Measurements from ENCODE around the gene PLPP1.
"Not testable (repeated sequence)": the region's sequence is repeated elsewhere in the genome, so short reads cannot be mapped to it uniquely, and the experiment has no call there.

PLPP1 gene

GRCh38 chr5:55509097-55509496, 25.7 kb downstream of the PLPP1 start:
- H3K36me3 ChIP-seq (ENCODE audit: insufficient read depth, low read length) = no peaks in the 10 kb centered on the region; the same call in 1 of the 2 replicates
- H3K9me3 ChIP-seq (ENCODE audit: control insufficient read depth, insufficient read depth, low read length) = no peaks in the 10 kb centered on the region
- H3K9ac ChIP-seq (ENCODE audit: low read depth, low read length) = no peak overlapping the region
- H3K4me1 ChIP-seq (ENCODE audit: insufficient read depth, low read length) = 0 out of 2 replicates have a peak, but pooled peaks cover 4% of the 10 kb centered on the region

- H3K9ac ChIP-seq (ENCODE audit: low read depth, low read length) = no peak overlapping the region
- no peaks in the 10 kb centered on the region; the same call in 1 of the 2 replicates for H3K36me3 ChIP-seq (ENCODE audit: insufficient read depth, low read length)
- H3K9me3 ChIP-seq (ENCODE audit: control insufficient read depth, insufficient read depth, low read length) = no peaks in the 10 kb centered on the region
- 0 out of 2 replicates have a peak, but pooled peaks cover 4% of the 10 kb centered on the region for H3K4me1 ChIP-seq (ENCODE audit: insufficient read depth, low read length)
Observed at GRCh38 chr5:55507574-55507973, 27.2 kb downstream of the PLPP1 start.

GRCh38 chr5:55505711-55506110, 29.1 kb downstream of the PLPP1 start:
- not testable (repeated sequence) for H3K9me3 ChIP-seq (ENCODE audit: control insufficient read depth, insufficient read depth, low read length); H3K9ac ChIP-seq (ENCODE audit: low read depth, low read length); H3K36me3 ChIP-seq (ENCODE audit: insufficient read depth, low read length); H3K4me1 ChIP-seq (ENCODE audit: insufficient read depth, low read length)

DNA sequence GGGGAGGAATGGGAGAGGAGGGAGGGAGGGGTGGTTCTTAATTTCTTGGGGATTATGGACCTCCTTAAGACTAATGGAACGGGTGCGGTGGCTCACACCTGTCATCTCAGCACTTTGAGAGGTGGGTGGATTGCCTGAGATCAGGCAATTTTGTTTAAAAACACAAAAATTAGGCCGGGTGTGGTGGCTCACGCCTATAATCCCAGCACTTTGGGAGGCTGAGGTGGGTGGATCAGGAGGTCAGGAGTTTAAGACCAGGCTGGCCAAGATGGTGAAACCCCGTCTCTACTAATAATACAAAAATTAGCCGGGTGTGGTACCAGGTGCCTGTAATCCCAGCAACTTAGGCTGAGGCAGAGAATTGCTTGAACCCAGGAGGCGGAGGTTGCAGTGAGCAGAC, 30.8 kb downstream of the PLPP1 start:
- H3K9me3 ChIP-seq (ENCODE audit: control insufficient read depth, insufficient read depth, low read length) = not testable (repeated sequence)

GRCh38 chr5:55502759-55503158, 32.0 kb downstream of the PLPP1 start:
- H3K9ac ChIP-seq (ENCODE audit: low read depth, low read length) = no peak overlapping the region
- H3K4me1 ChIP-seq (ENCODE audit: insufficient read depth, low read length) = peaks cover 14% of the 10 kb centered on the region

More for the DNA sequence above, 30.8 kb downstream of the PLPP1 start:
- not testable (repeated sequence) for H3K4me1 ChIP-seq (ENCODE audit: insufficient read depth, low read length); H3K36me3 ChIP-seq (ENCODE audit: insufficient read depth, low read length); H3K9ac ChIP-seq (ENCODE audit: low read depth, low read length)

DNA sequence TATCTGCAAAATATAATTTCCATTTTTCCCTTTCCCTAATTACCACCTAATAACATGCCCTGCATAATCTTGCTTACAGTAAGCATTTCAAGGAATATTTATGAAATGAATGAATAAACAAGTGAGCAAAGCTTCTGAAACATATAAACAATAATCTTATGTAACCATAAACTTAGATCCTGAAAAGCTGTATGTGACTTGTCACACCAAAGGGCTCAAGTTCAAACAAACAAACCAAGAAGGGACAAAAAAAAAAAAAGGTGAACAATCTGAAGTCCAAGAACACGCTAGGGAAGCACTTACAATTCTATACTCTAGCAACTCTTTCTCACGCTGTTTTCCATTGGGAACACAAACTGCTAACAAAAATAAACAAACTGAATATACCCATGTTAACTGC, 36.3 kb downstream of the PLPP1 start:
- H3K9me3 ChIP-seq (ENCODE audit: control insufficient read depth, insufficient read depth, low read length) = no peaks in the 10 kb centered on the region
- H3K4me1 ChIP-seq (ENCODE audit: insufficient read depth, low read length) = peaks cover 14% of the 10 kb centered on the region
- no peaks in the 10 kb centered on the region for H3K36me3 ChIP-seq (ENCODE audit: insufficient read depth, low read length)
- H3K9ac ChIP-seq (ENCODE audit: low read depth, low read length) = no peak overlapping the region

More at GRCh38 chr5:55502759-55503158, 32.0 kb downstream of the PLPP1 start:
- Histone ChIP-seq H3K36me3 (ENCODE audit: insufficient read depth, low read length) (no peaks in the 10 kb centered on the region), H3K9me3 (ENCODE audit: control insufficient read depth, insufficient read depth, low read length) (no peaks in the 10 kb centered on the region)

DNA sequence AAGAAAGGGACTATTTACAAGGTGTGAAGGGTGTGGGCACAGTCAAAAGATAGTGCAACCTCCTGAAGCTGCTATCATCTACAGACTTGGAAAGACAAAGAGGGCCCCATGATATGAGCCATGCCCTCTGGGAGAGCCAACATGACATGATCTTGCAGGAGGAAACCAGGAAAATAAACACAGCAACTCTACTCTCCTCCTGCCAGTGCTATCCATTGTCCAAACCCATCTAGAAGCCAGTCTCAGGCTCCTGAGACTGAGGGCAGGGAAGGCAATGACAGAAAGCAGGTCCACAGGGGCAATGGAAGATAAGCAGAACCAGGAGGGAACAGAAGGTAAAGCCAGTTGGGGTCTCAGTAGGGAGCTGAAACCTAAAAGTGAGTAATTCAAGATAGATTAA, 37.1 kb downstream of the PLPP1 start:
- Histone ChIP-seq H3K4me1 (ENCODE audit: insufficient read depth, low read length) (peaks cover 17% of the 10 kb centered on the region), H3K36me3 (ENCODE audit: insufficient read depth, low read length) (no peaks in the 10 kb centered on the region), H3K9ac (ENCODE audit: low read depth, low read length) (no peak overlapping the region), H3K9me3 (ENCODE audit: control insufficient read depth, insufficient read depth, low read length) (no peaks in the 10 kb centered on the region)

DNA sequence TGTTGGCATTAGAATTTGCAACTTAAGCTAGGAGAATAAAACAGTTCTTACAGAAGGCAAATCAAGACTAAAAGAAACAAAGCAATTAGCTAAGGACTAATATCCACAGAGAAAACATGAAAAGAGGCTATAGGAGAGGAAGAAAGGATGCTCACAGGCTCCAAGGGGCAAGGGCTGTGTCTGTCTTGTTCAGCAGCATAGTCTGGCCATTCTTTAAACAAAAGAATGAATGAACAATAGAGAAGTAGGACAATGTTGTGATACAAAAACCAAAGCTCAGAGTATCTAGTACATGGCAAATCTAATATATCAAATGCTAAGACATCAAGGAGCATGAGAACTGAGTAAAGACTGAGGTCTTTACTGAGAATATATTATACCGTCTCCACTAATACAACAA, 39.5 kb downstream of the PLPP1 start:
- Histone ChIP-seq H3K4me1 (ENCODE audit: insufficient read depth, low read length) (peaks cover 21% of the 10 kb centered on the region), H3K9ac (ENCODE audit: low read depth, low read length) (no peak overlapping the region), H3K9me3 (ENCODE audit: control insufficient read depth, insufficient read depth, low read length) (no peaks in the 10 kb centered on the region), H3K36me3 (ENCODE audit: insufficient read depth, low read length) (no peaks in the 10 kb centered on the region)

DNA sequence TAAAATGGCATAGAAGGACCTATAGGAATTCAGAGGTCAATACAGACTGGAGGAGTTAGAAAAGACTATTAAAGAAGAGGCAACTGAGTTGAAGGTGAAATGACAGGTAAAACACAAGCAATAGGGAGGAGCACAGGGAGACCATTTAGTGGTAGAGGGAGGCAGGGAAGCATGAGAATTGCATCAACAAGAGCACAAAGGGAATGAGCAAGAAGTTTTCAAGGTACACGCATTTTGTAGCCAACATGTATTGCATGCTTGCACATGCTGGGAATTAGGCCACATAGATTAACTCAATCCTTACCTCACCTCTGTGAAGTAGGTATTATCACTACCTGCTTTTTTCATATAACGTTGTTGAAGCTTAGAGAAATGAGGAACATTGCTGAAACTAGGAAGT, 42.3 kb downstream of the PLPP1 start:
- H3K9me3 ChIP-seq (ENCODE audit: control insufficient read depth, insufficient read depth, low read length) = no peaks in the 10 kb centered on the region
- H3K9ac ChIP-seq (ENCODE audit: low read depth, low read length) = no peak overlapping the region
- H3K36me3 ChIP-seq (ENCODE audit: insufficient read depth, low read length) = no peaks in the 10 kb centered on the region
- peaks cover 10% of the 10 kb centered on the region for H3K4me1 ChIP-seq (ENCODE audit: insufficient read depth, low read length)

DNA sequence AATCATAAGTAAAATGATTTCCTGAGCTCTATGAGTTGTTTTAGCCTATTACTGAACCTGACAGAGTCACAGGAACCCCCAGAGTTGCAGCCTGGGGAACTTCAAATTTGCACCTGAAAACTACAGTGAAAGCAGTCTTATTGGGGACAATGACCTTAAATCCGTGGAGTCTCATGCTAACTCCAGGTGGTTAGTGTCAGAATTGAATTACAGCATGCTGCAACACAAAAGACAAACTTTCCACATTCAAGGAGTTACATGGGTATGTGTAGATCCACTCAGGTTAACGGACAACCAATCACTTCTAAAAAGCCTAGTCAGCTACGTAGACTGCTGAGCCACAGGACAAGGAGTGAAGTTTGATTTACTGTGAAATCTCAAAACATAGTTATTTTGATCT, 49.7 kb downstream of the PLPP1 start:
- H3K36me3 ChIP-seq (ENCODE audit: insufficient read depth, low read length) = no peaks in the 10 kb centered on the region
- no peaks in the 10 kb centered on the region for H3K9me3 ChIP-seq (ENCODE audit: control insufficient read depth, insufficient read depth, low read length)
- H3K9ac ChIP-seq (ENCODE audit: low read depth, low read length) = no peak overlapping the region
- H3K4me1 ChIP-seq (ENCODE audit: insufficient read depth, low read length) = peaks cover 35% of the 10 kb centered on the region

- Histone ChIP-seq H3K4me1 (ENCODE audit: insufficient read depth, low read length) (peaks cover 35% of the 10 kb centered on the region), H3K36me3 (ENCODE audit: insufficient read depth, low read length) (no peaks in the 10 kb centered on the region), H3K9me3 (ENCODE audit: control insufficient read depth, insufficient read depth, low read length) (no peaks in the 10 kb centered on the region), H3K9ac (ENCODE audit: low read depth, low read length) (no peak overlapping the region)
Observed at GRCh38 chr5:55484531-55484930, 50.2 kb downstream of the PLPP1 start.

DNA sequence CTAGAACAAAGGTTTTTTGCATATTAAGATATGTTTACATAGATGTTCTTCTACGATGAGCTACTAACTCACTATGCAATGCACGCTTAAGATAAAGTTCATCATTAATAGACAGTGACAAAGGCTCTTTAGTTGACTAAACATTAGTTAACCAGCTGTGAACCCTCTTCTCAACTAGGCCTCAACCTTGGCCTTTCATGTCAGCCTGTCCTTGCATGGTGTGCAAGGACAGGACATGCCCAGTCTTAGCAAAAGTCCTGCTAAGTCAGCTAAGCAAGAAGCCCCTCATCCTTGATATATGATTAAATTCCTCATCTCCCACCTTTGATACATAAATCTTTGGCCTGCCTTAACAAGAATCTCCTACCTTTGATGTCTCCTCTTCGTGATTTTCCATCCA, 50.9 kb downstream of the PLPP1 start:
- peaks cover 35% of the 10 kb centered on the region for H3K4me1 ChIP-seq (ENCODE audit: insufficient read depth, low read length)
- H3K36me3 ChIP-seq (ENCODE audit: insufficient read depth, low read length) = no peaks in the 10 kb centered on the region
- H3K9ac ChIP-seq (ENCODE audit: low read depth, low read length) = no peak overlapping the region

DNA sequence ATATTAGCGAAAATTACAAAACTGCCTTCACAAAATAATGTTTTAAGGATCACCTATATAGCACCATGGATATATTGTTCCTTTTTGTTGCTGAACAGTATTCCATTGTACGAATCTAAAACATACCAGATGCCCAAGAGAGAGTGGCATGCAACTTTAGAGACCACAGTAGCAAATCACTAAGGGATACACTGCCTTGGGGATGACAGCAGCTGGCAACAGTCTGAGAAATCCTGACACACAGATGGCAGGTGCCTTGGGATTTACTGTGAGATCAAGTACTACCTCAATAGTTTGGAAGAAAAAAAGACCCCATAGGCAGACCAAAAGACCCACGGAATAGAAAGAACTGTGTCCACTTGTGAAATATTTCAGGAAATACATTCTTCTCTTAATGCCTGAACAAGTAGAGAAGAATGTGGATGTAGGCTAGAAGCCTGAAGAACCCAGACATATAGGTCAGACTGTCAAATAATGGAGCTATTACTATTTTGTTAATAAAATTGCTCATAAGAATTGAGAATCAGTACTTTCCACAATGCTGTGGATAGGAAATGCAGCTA, 53.4 kb downstream of the PLPP1 start:
- no peak overlapping the region for H3K9ac ChIP-seq (ENCODE audit: low read depth, low read length)
- no peaks in the 10 kb centered on the region for H3K9me3 ChIP-seq (ENCODE audit: control insufficient read depth, insufficient read depth, low read length)
- no peaks in the 10 kb centered on the region for H3K36me3 ChIP-seq (ENCODE audit: insufficient read depth, low read length)
- H3K4me1 ChIP-seq (ENCODE audit: insufficient read depth, low read length) = peaks cover 38% of the 10 kb centered on the region

More for the DNA sequence above, 50.9 kb downstream of the PLPP1 start:
- no peaks in the 10 kb centered on the region for H3K9me3 ChIP-seq (ENCODE audit: control insufficient read depth, insufficient read depth, low read length)

DNA sequence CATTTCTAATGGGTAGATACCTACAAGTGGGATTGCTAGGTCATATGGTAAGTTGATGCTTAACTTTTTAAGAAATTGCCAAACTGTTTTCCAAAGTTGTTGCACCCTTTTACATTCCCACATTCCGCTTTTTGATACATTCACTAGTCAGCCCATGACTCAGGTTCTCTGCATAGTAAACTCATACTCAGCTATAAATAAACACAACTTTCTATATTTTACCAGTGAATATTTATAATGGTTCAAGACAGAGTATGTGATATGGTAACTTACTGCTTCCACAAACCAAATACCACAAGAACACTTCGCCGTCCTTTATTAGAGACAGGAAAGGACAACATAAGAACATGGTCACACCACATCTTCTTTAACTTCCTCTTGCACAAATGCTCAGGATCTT, 54.0 kb downstream of the PLPP1 start:
- Histone ChIP-seq H3K9me3 (ENCODE audit: control insufficient read depth, insufficient read depth, low read length) (no peaks in the 10 kb centered on the region), H3K4me1 (ENCODE audit: insufficient read depth, low read length) (peaks cover 35% of the 10 kb centered on the region), H3K9ac (ENCODE audit: low read depth, low read length) (no peak overlapping the region), H3K36me3 (ENCODE audit: insufficient read depth, low read length) (no peaks in the 10 kb centered on the region)

GRCh38 chr5:55472642-55473041, 62.1 kb downstream of the PLPP1 start:
- peaks cover 7% of the 10 kb centered on the region; the same call in 1 of the 2 replicates for H3K4me1 ChIP-seq (ENCODE audit: insufficient read depth, low read length)
- no peak overlapping the region for H3K9ac ChIP-seq (ENCODE audit: low read depth, low read length)
- peaks cover 5% of the 10 kb centered on the region; the same call in 1 of the 2 replicates for H3K36me3 ChIP-seq (ENCODE audit: insufficient read depth, low read length)
- H3K9me3 ChIP-seq (ENCODE audit: control insufficient read depth, insufficient read depth, low read length) = no peaks in the 10 kb centered on the region
